ENCODE results near the gene IQGAP3.

IQGAP3 gene

DNA sequence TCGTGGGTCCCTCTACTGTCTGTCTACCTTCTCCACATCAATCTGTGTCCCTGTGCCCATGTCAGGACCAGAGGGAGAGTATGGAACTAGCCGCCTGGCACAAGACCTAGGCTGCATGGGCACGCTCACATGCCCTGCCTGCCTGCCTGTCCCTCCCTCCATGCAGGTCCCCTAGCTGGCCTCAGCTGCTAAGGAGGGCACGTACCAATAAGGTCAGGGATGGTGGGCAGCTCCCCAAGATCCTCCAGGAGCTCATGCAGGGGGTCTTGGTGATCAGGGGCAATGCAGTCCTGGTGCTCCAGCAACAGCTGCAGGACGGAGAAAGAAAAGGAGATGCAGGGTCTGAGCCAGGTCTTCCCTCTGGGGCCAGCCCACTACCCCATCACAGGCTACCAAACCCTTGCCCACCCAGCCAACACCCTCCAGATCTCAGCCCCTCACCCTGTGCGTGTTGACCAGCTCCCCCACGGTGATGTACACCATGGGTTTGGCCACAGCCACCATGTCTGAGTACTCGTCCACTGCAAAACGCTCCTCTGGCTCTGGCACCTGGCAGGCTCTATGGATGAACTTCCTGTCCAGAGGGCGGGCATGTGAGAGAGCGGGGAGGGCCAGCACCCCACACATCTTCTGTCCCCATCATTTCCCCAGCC, 38.7 kb downstream of the IQGAP3 start:
- Mint-ChIP-seq H3K27ac (no peak overlapping the region), H3K4me1 (ENCODE audit: low read depth) (peaks cover under 1% of the 10 kb centered on the region), H3K4me3 (no peak overlapping the region), H3K36me3 (ENCODE audit: low read depth) (no peaks in the 10 kb centered on the region), H3K27me3 (no peaks in the 10 kb centered on the region), H3K9me3 (no peaks in the 10 kb centered on the region)
- intact Hi-C loops (cut with micrococcal nuclease), result no loop called here

DNA sequence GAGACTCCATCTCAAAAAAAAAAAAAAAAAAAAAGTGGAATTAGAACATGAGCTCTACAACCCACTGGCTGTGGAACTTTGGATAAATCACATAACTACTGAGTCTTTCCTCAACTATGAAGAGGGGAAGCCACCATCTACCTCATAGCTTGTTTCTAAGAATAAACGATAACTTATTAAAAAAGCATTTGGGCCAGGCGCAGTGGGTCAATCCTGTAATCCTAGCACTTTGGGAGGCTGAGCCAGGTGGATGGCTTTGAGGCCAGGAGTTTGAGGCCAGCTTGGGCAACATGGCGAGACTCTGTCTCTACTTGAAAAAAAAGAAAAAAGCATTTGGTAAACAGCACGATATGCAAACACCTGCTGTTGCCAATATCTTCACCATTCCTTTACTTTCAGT, 40.0 kb downstream of the IQGAP3 start:
- H3K4me3 Mint-ChIP-seq, result no peak overlapping the region
- no peaks in the 10 kb centered on the region for H3K27me3 Mint-ChIP-seq
- no peak overlapping the region for H3K27ac Mint-ChIP-seq
- intact Hi-C loops (cut with micrococcal nuclease), result no loop called here
- no peaks in the 10 kb centered on the region for H3K9me3 Mint-ChIP-seq
- H3K4me1 Mint-ChIP-seq (ENCODE audit: low read depth), result peaks cover 14% of the 10 kb centered on the region
- H3K36me3 Mint-ChIP-seq (ENCODE audit: low read depth), result no peaks in the 10 kb centered on the region

DNA sequence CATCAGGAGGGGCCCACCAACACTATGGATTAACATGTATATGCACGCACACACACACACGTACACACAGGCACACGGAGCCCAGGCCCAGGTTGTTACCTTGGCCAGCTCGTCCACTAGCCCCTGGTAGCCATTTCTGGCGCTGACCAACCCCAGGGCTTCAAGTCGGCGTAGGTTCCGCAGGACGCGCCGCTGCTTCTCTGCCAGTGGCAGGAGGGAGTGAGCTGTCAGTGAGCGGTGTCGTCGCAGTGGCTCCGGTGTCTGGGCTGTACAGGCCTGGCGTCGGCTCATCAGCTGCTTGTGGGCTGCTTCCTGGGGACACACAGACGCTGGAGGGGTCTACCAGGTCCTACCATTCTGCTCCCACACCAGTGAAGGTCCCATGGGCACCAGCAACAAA, 42.4 kb downstream of the IQGAP3 start:
- no peaks in the 10 kb centered on the region for H3K9me3 Mint-ChIP-seq
- intact Hi-C loops (cut with micrococcal nuclease), result no loop called here
- no peaks in the 10 kb centered on the region for H3K36me3 Mint-ChIP-seq (ENCODE audit: low read depth)
- peaks cover 32% of the 10 kb centered on the region for H3K4me1 Mint-ChIP-seq (ENCODE audit: low read depth)
- no peak overlapping the region for H3K4me3 Mint-ChIP-seq
- H3K27ac Mint-ChIP-seq, result no peak overlapping the region
- no peaks in the 10 kb centered on the region for H3K27me3 Mint-ChIP-seq

DNA sequence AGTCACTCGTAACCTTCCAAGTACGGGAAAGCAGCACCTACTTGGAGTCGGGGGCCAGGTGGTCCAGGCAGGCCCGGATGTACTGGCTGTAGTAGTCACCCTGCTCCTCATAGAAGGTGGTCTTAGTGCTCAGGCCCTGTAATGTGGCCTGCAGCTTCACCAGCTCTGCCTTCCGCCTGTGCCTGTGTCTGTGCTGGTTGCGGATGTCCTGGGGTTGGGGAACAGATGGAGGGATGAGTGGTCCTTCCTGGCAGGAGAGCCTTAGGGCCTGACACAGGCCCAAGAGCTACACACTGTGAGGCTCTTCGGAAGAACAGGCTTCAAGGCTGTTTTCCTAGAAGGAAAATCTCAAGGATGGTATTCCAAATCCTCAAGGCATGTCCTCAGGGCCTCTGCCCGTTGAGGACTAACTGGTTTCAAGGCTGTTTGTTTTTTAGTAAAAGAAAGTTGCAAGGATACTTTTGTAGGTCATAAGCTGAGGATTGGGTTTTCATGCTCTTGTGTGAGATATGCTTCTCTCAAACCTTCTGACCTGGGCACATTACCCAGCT, 43.4 kb downstream of the IQGAP3 start:
- no peaks in the 10 kb centered on the region for H3K27me3 Mint-ChIP-seq
- intact Hi-C loops (cut with micrococcal nuclease), result no loop called here
- H3K27ac Mint-ChIP-seq, result no peak overlapping the region

DNA sequence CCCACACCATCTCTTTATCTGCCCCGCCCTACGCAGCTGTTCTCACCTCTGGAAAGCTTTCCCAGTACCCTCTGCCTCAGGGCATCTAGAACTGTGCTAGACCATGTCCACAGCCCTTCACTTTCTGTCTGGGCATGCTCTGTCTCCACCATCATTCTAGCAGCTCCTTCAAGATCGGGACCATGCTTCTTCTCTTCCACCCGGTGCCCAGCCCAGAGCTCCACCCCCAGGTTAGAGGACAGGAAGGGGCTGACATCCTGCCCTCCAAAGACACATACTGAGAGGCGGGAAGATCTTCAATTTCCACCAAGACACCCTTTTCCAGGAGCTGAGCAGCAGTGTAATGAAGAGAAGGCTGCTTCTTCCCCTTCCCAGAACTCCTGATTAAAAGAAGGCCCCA, 44.1 kb downstream of the IQGAP3 start:
- Mint-ChIP-seq H3K27me3 (no peaks in the 10 kb centered on the region), H3K36me3 (ENCODE audit: low read depth) (no peaks in the 10 kb centered on the region), H3K4me3 (no peak overlapping the region), H3K9me3 (no peaks in the 10 kb centered on the region), H3K4me1 (ENCODE audit: low read depth) (peaks cover 45% of the 10 kb centered on the region), H3K27ac (peak overlapping the region; percentile 27)
- intact Hi-C loops (cut with micrococcal nuclease), result no loop called here

More for the DNA sequence above, 43.4 kb downstream of the IQGAP3 start:
- no peak overlapping the region for H3K4me3 Mint-ChIP-seq
- H3K9me3 Mint-ChIP-seq, result no peaks in the 10 kb centered on the region
- peaks cover 43% of the 10 kb centered on the region for H3K4me1 Mint-ChIP-seq (ENCODE audit: low read depth)
- H3K36me3 Mint-ChIP-seq (ENCODE audit: low read depth), result no peaks in the 10 kb centered on the region

DNA sequence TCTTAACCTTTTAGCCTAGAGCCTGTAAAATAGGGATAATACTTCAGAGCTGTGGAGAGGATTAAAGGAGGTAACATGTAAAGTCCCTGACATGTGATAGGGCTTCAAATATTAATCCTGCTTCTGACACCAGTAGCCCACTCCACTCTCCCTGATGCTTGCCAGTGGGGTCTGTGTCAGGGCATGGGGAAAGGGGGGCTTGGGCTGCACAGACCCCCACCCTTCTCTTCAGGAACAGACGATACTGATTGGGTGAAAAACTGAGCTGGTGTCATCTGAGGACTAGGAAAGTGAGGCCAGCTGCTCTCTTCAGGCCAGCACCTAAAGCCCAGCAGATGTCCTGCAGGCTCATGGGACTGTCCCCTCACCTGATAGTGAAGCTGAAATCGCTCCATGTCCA, 44.8 kb downstream of the IQGAP3 start:
- Mint-ChIP-seq H3K9me3 (no peaks in the 10 kb centered on the region), H3K4me1 (ENCODE audit: low read depth) (peaks cover 45% of the 10 kb centered on the region), H3K36me3 (ENCODE audit: low read depth) (no peaks in the 10 kb centered on the region), H3K4me3 (no peak overlapping the region), H3K27me3 (no peaks in the 10 kb centered on the region), H3K27ac (peak overlapping the region; percentile 27)
- intact Hi-C loops (cut with micrococcal nuclease), result no loop called here

DNA sequence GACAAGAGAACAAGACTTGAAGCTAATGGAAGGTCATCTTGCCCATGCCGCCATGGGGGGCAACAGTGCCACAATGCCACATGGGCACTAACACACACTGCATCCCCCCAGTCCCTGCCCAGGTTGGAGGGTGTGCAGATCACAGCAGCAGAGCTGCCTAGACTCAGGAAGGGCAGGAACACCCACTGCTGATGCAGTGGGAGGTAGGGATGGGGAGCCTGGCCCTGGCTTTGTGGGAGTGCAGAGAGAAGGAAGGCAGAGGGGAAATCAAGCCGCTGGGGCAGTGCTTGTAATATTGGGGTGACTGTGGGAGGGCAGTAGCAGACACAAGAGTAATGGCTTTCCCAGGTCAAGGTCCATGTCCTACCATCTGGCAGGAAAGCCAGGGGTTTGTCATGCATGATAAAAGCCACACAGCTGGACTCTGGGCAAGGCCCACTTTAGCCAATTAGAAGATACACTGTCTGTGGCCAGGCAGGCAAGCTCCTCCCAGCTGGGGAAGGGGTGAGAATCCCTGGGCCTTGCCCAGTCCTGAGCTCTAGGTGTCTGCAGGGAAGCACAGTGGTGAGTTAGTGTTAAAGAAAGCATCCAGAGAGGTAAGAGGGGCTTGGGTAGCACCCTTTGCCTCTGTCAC, 46.4 kb downstream of the IQGAP3 start:
- H3K36me3 Mint-ChIP-seq (ENCODE audit: low read depth), result no peaks in the 10 kb centered on the region
- peak overlapping the region; percentile 10 for H3K27ac Mint-ChIP-seq
- H3K4me1 Mint-ChIP-seq (ENCODE audit: low read depth), result peaks cover 45% of the 10 kb centered on the region
- intact Hi-C loops (cut with micrococcal nuclease), result no loop called here
- no peaks in the 10 kb centered on the region for H3K27me3 Mint-ChIP-seq
- H3K4me3 Mint-ChIP-seq, result no peak overlapping the region
- H3K9me3 Mint-ChIP-seq, result no peaks in the 10 kb centered on the region

DNA sequence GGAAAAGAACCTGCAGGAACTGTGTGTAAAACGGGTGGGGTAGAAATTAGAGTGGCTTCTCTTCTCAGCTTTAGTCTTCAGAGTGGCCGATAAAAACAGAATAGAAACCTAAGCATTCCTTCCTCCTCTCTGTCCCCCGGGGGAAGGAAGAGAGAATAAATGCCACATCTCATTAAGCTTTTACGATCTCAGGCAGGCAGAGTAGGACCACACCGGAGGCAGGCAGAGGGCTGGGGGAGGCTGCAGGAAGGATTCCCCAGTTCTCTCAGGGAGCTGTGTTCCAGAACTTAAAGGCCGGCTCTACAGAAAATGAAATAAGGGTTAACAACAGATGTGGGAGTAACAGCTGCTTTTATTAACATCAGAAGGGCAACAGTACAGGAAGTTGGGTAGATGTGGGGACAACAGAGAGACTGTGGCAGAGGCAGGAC, 47.3 kb downstream of the IQGAP3 start:
- H3K4me3 Mint-ChIP-seq, result peak overlapping the region; percentile 28
- peak overlapping the region; percentile 79 for H3K27ac Mint-ChIP-seq
- H3K4me1 Mint-ChIP-seq (ENCODE audit: low read depth), result peaks cover 45% of the 10 kb centered on the region
- H3K27me3 Mint-ChIP-seq, result no peaks in the 10 kb centered on the region
- intact Hi-C loops (cut with micrococcal nuclease), result no loop called here
- H3K36me3 Mint-ChIP-seq (ENCODE audit: low read depth), result no peaks in the 10 kb centered on the region
- H3K9me3 Mint-ChIP-seq, result no peaks in the 10 kb centered on the region

DNA sequence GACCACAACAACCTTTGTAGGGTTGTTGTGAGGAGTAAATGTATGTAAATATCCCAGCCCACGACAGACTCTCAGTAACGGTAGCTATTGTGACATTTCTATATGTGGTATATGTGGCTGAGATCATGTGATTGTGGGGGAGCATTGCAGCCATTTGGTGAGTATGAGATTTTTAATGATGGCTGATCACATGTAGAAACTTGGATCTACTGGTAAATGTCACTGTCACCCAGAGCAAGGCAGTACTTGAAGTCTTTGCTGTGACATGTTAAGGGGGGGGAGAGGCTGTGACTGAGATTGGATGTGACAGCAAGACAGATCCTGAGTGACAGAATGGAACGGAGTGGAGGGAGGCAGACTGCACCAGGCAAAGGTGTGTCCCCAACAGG, 47.9 kb downstream of the IQGAP3 start:
- H3K4me3 Mint-ChIP-seq, result peak overlapping the region; percentile 44
- H3K4me1 Mint-ChIP-seq (ENCODE audit: low read depth), result peaks cover 45% of the 10 kb centered on the region
- no peaks in the 10 kb centered on the region for H3K36me3 Mint-ChIP-seq (ENCODE audit: low read depth)
- no peaks in the 10 kb centered on the region for H3K27me3 Mint-ChIP-seq
- H3K9me3 Mint-ChIP-seq, result no peaks in the 10 kb centered on the region
- intact Hi-C loops (cut with micrococcal nuclease), result no loop called here
- peak overlapping the region; percentile 79 for H3K27ac Mint-ChIP-seq

DNA sequence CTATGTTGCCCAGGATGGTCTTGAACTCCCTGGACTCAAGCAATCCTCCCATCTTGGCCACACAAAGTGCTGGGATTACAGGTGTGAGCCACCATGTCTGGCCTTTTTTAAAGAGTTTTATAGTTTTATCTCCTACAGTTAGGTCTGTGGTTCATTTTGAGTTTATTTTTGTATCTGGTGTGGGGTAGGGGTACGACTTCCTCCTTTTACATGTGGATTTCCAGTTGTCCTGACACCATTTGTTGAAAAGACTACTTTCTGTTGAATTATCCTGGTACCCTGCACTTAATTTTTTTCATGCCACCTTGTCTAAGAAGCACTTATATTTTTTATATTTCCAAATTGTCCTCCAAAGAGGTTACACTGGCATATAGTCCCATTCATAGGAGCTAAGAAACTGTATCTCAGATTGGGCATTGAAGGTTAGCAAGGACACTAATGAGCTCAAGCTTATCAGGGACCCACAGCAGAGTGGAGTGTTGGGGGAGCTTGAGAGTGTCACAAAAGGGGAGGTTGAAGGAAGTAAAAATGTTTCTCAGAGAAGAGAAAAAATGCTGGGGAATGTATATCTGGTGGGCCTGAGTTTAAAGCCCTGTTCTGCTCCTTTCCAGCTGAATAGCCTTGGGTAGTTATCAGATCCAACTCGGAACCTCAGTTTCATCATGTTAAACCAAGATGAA, 48.4 kb downstream of the IQGAP3 start:
- Mint-ChIP-seq H3K27ac (peak overlapping the region; percentile 79), H3K4me1 (ENCODE audit: low read depth) (peaks cover 45% of the 10 kb centered on the region), H3K9me3 (no peaks in the 10 kb centered on the region), H3K36me3 (ENCODE audit: low read depth) (no peaks in the 10 kb centered on the region), H3K27me3 (no peaks in the 10 kb centered on the region), H3K4me3 (no peak overlapping the region)
- intact Hi-C loops (cut with micrococcal nuclease), result no loop called here

DNA sequence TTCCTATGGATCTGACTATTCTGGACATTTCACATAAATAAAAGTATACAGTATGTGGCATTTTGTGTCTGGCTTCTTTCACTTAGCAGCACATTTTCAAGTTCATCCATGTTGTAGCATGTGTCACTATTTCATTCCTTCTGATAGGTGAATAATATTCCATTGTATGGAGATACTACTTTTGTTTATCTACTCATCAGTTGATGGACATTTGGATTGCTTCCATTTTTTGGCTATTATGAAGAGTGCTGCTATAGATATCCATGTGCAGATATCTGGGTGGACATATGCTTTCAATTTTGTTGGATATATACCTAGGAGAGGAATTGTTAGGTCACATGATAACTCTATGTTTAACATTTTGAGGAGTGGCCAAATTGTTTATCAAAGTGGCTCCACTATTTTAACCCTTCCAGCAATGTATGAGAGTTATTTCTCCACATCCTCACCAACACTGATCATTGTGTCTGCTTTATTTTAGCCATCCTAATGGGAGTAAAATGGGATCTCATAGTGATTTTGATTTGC, 49.9 kb downstream of the IQGAP3 start:
- no peak overlapping the region for H3K4me3 Mint-ChIP-seq
- peaks cover 32% of the 10 kb centered on the region for H3K4me1 Mint-ChIP-seq (ENCODE audit: low read depth)
- no peaks in the 10 kb centered on the region for H3K9me3 Mint-ChIP-seq
- H3K27me3 Mint-ChIP-seq, result no peaks in the 10 kb centered on the region
- intact Hi-C loops (cut with micrococcal nuclease), result no loop called here
- no peak overlapping the region for H3K27ac Mint-ChIP-seq
- no peaks in the 10 kb centered on the region for H3K36me3 Mint-ChIP-seq (ENCODE audit: low read depth)

DNA sequence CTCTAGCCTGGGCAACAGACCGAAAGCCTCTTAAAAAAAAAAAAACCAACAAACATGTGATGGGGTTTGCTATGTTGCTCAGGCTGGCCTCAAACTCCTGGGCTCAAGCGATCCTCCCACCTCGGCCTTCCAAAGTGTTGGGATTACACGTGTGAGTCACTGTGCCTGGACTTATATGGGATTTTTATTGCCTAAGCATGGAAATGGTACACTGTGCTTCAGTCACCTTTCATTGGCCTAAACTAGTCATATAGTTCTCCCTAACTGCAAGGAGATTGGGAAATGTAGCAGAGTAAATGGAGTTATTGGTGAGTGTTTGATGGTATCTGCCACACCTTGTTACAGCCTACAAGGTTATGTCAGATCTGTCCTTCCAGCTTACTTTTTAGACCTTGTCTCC, 54.6 kb downstream of the IQGAP3 start:
- no peaks in the 10 kb centered on the region for H3K27me3 Mint-ChIP-seq
- H3K4me1 Mint-ChIP-seq (ENCODE audit: low read depth), result peaks cover 7% of the 10 kb centered on the region
- no peak overlapping the region for H3K4me3 Mint-ChIP-seq
- H3K9me3 Mint-ChIP-seq, result no peaks in the 10 kb centered on the region
- intact Hi-C loops (cut with micrococcal nuclease), result no loop called here
- no peaks in the 10 kb centered on the region for H3K36me3 Mint-ChIP-seq (ENCODE audit: low read depth)
- no peak overlapping the region for H3K27ac Mint-ChIP-seq

DNA sequence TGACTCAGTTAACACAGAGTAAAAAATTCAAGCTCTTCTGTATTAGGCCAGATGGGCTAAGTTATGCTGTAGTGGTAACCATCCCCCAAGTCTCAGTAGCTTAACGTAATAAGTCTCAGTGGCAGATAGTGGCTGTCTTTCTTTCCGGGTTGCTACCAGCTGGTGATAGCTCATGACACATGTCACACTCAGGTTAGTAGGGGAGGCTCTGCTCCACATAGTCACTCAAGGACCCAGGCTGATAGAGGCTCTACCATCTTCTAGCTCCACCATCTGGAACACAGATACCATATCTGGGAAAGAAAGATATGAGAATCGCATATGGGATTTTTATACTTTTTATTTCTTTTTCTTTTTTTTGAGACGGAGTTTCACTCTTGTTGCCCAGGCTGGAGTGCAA, 55.5 kb downstream of the IQGAP3 start:
- H3K36me3 Mint-ChIP-seq (ENCODE audit: low read depth), result no peaks in the 10 kb centered on the region
- no peaks in the 10 kb centered on the region for H3K9me3 Mint-ChIP-seq
- no peaks in the 10 kb centered on the region for H3K27me3 Mint-ChIP-seq
- no peak overlapping the region for H3K4me3 Mint-ChIP-seq
- intact Hi-C loops (cut with micrococcal nuclease), result no loop called here
- peaks cover 15% of the 10 kb centered on the region for H3K4me1 Mint-ChIP-seq (ENCODE audit: low read depth)
- no peak overlapping the region for H3K27ac Mint-ChIP-seq

DNA sequence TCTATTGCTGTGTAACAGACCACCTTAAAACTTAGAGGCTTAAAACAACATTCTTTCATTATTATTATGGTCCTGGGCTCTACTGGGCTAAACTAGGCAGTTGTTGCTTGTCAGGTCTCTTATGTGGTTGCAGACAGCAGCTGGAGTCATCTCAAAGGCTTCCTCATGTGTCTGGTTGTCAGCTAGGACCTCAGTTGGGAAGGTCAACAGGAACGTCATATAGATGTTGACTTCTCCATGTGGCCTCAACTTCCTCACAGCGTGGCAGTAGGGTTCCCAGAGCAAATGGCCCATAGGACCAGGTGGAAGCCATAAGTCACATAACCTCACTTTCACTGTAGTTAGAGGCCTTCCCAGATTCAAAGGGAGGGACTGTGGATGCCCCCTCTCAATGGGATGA, 56.4 kb downstream of the IQGAP3 start:
- Mint-ChIP-seq H3K4me3 (no peak overlapping the region), H3K27ac (no peak overlapping the region), H3K27me3 (no peaks in the 10 kb centered on the region), H3K36me3 (ENCODE audit: low read depth) (no peaks in the 10 kb centered on the region), H3K9me3 (no peaks in the 10 kb centered on the region), H3K4me1 (ENCODE audit: low read depth) (peaks cover 17% of the 10 kb centered on the region)
- intact Hi-C loops (cut with micrococcal nuclease), result no loop called here

Data from dendritic cell treated with granulocyte-macrophage colony-stimulating factor and Interleukin-4, amounts not matched to agents 40 ng/mL and 50 ng/mL, for 4 days (primary cell).